HepG2 (cell line): ENCODE results near the gene ZNF189. TPM values are rescaled to one million over a fixed set of nuclear protein-coding genes. Genes with fewer than 3 reads are reported as not detected.

Experiments
- CREB1 ChIP-seq, 2 experiments: fragments of 450-650 bp in 1 of 2; IDR thresholded peaks; 2 replicates each; pipeline ENCODE4 v1.6.1; 2016 to 2017; ENCODE audit warnings: control low read depth in 1 of 2, mild to moderate bottlenecking in 1 of 2, missing compliant biosample characterization in 1 of 2, missing genetic modification characterization in 1 of 2
- EHMT2 ChIP-seq: fragments of 200-600 bp; sonication (generic); IDR thresholded peaks from 2 replicates; pipeline ENCODE4 v1.7.0; 2017; ENCODE audit warnings: antibody characterized with exemption, low read depth, low read length, borderline replicate concordance
- FOXK1 ChIP-seq: sonication (generic); formaldehyde crosslinking; IDR thresholded peaks from 2 replicates; pipeline ENCODE4 v1.4.0; 2020; ENCODE audit warnings: low read depth, missing genetic modification reagents, borderline replicate concordance
- FOXP1 ChIP-seq, 2 experiments: fragments of 450-650 bp in 1 of 2; IDR thresholded peaks; 2 replicates each; pipeline ENCODE4 v1.6.1; 2017 to 2018; ENCODE audit warnings: antibody characterized with exemption in 1 of 2
- HMG20A ChIP-seq: IDR thresholded peaks from 2 replicates; pipeline ENCODE4 v1.6.1; 2016; ENCODE audit warnings: borderline replicate concordance
- HNF4G ChIP-seq, 2 experiments: sonication (generic) in 1 of 2; formaldehyde crosslinking in 1 of 2; IDR thresholded peaks; 2 replicates each; pipeline versions ENCODE4 v1.4.0 to v1.6.1; 2011 to 2020; ENCODE audit warnings: borderline replicate concordance in 2 of 2, low read depth in 2 of 2, mild to moderate bottlenecking in 2 of 2, low read length in 1 of 2, missing genetic modification reagents in 1 of 2, moderate library complexity in 1 of 2
- HOXA3 ChIP-seq: sonication (generic); formaldehyde crosslinking; IDR thresholded peaks from 2 replicates; pipeline ENCODE4 v1.5.0; 2020; ENCODE audit warnings: missing genetic modification reagents
- KAT8 ChIP-seq: IDR thresholded peaks from 2 replicates; pipeline ENCODE4 v1.6.1; 2016; ENCODE audit warnings: missing genetic modification reagents, missing compliant biosample characterization
- MTF1 ChIP-seq: sonication (generic); formaldehyde crosslinking; IDR thresholded peaks from 2 replicates; pipeline ENCODE4 v1.5.0; 2020; ENCODE audit warnings: missing genetic modification reagents
- MXI1 ChIP-seq: IDR thresholded peaks from 3 replicates; pipeline ENCODE4 v1.6.1; 2012; ENCODE audit warnings: low read depth, low read length, inconsistent platforms, borderline replicate concordance
- NFIC ChIP-seq: IDR thresholded peaks from 2 replicates; pipeline ENCODE4 v1.6.1; 2012; ENCODE audit warnings: mild to moderate bottlenecking, low read length, inconsistent platforms
- NKX3-1 ChIP-seq: sonication (generic); formaldehyde crosslinking; IDR thresholded peaks from 2 replicates; pipeline ENCODE4 v1.5.0; 2020; ENCODE audit warnings: missing genetic modification reagents
- POGZ ChIP-seq: sonication (generic); formaldehyde crosslinking; IDR thresholded peaks from 2 replicates; pipeline ENCODE4 v1.4.0; 2020; ENCODE audit warnings: mild to moderate bottlenecking, missing genetic modification reagents
- RCOR2 ChIP-seq: IDR thresholded peaks from 2 replicates; pipeline ENCODE4 v1.6.1; 2016; ENCODE audit warnings: missing biosample characterization, missing genetic modification reagents
- SOX13 ChIP-seq, 3 experiments: fragments of 450-650 bp in 1 of 3; sonication (generic) in 1 of 3; formaldehyde crosslinking in 1 of 3; IDR thresholded peaks in 2 of 3; conservative IDR thresholded peaks in 1 of 3; 2 replicates each; pipeline versions ENCODE4 v1.5.0 to v1.6.1; 2016 to 2020; ENCODE audit warnings: antibody characterized with exemption in 1 of 3, mild to moderate bottlenecking in 1 of 3, missing compliant biosample characterization in 1 of 3, missing genetic modification reagents in 1 of 3, moderate library complexity in 1 of 3
- SOX5 ChIP-seq: IDR thresholded peaks from 2 replicates; pipeline ENCODE4 v1.6.1; 2016; ENCODE audit warnings: borderline replicate concordance
- SOX6 ChIP-seq, 2 experiments: fragments of 450-650 bp in 1 of 2; sonication (generic) in 1 of 2; formaldehyde crosslinking in 1 of 2; IDR thresholded peaks; 2 replicates each; pipeline versions ENCODE4 v1.4.0 to v1.6.1; 2017 to 2020; ENCODE audit warnings: antibody characterized with exemption in 1 of 2, mild to moderate bottlenecking in 1 of 2, missing genetic modification reagents in 1 of 2
- TARDBP ChIP-seq: sonication (generic); formaldehyde crosslinking; IDR thresholded peaks from 2 replicates; pipeline ENCODE4 v1.8.0; 2022; ENCODE audit warnings: mild to moderate bottlenecking, missing genetic modification reagents
- ZBTB42 ChIP-seq: sonication (generic); formaldehyde crosslinking; IDR thresholded peaks from 2 replicates; pipeline ENCODE4 v1.5.0; 2020; ENCODE audit warnings: mild to moderate bottlenecking, missing genetic modification reagents
- ZGPAT ChIP-seq: IDR thresholded peaks from 2 replicates; pipeline ENCODE4 v1.6.1; 2016; ENCODE audit warnings: mild to moderate bottlenecking
- ZIK1 ChIP-seq: sonication (generic); formaldehyde crosslinking; IDR thresholded peaks from 2 replicates; pipeline ENCODE4 v1.5.0; 2020; ENCODE audit warnings: mild to moderate bottlenecking, low read depth, missing genetic modification reagents, borderline replicate concordance
- ZMYM4 ChIP-seq: sonication (generic); formaldehyde crosslinking; IDR thresholded peaks from 2 replicates; pipeline ENCODE4 v1.8.1; 2023; ENCODE audit warnings: mild to moderate bottlenecking, missing genetic modification reagents
- ZNF44 ChIP-seq: sonication (generic); formaldehyde crosslinking; IDR thresholded peaks from 2 replicates; pipeline ENCODE4 v1.5.1; 2020; ENCODE audit warnings: mild to moderate bottlenecking, missing genetic modification reagents
- ZNF562 ChIP-seq: sonication (generic); formaldehyde crosslinking; IDR thresholded peaks from 2 replicates; pipeline ENCODE4 v1.8.0; 2022; ENCODE audit warnings: missing genetic modification reagents, borderline replicate concordance
- ZNF614 ChIP-seq: IDR thresholded peaks from 2 replicates; pipeline ENCODE4 v1.6.1; 2018; ENCODE audit warnings: missing biosample characterization, missing genetic modification reagents, inconsistent platforms, borderline replicate concordance
- ZNF644 ChIP-seq: IDR thresholded peaks from 2 replicates; pipeline ENCODE4 v1.6.1; 2016; ENCODE audit warnings: low read depth
- polyA plus RNA-seq, 8 experiments: library from polyadenylated mRNA; depleted of rRNA in 3 of 8; stranded (reverse) in 7 of 8; unstranded in 1 of 8; fragments of >200 nt; fragmentation: Illumina TruSeq in 4 of 8; extraction: Trizol in 4 of 8; gene quantifications; 2 replicates each; pipeline versions ENCODE4 v1.2.1 to v1.2.3, GENCODE V29; 2011 to 2016; ENCODE audit warnings: low read depth in 4 of 8, missing spikeins in 1 of 8, mixed read lengths in 1 of 8; ENCODE audit not compliant: insufficient read depth in 1 of 8
- total RNA-seq, 5 experiments: library from RNA; depleted of rRNA; stranded (reverse); fragments of >200 nt; fragmentation: Illumina TruSeq; extraction: Trizol; gene quantifications; 2 replicates each; pipeline ENCODE4 v1.2.3, GENCODE V29; 2016; ENCODE audit warnings: low read depth in 1 of 5

ZNF189 gene
- total and polyA plus RNA-seq, 2 of the 13 experiments (the other 11 are each of a cell fraction or from before 2014, with no cell fraction given), result 8.4 to 50.0 TPM

GRCh38 chr9:101359679-101360078 is 39.0 kb upstream of the ZNF189 start (continued):
- TF ChIP-seq NKX3-1 (CRISPR knock-in tag), result no peak
- TF ChIP-seq ZMYM4 (CRISPR knock-in tag), result 0 out of 2 replicates have a peak, but pooled peaks have one; percentile 25
- peak; percentile 13; the same call in 1 of the 2 replicates for TF ChIP-seq HMG20A (CRISPR knock-in tag)
- TF ChIP-seq ZNF44 (CRISPR knock-in tag), result no peak
- TF ChIP-seq SOX5 (CRISPR knock-in tag), result peak; percentile 26; the same call in 1 of the 2 replicates
- no peak for TF ChIP-seq CREB1 (IDR thresholded peaks at IDR 0.05)
- TF ChIP-seq CREB1 (CRISPR knock-in tag; IDR thresholded peaks at IDR 0.05), result 0 out of 2 replicates have a peak, but pooled peaks have one; percentile 34
- no peak for TF ChIP-seq MTF1 (CRISPR knock-in tag)
- peak; percentile 74 for TF ChIP-seq EHMT2
- 0 out of 2 replicates have a peak, but pooled peaks have one; percentile 52 for TF ChIP-seq ZNF644
- no peak for TF ChIP-seq SOX13 (IDR thresholded peaks at IDR 0.05)
- TF ChIP-seq SOX13 (CRISPR knock-in tag; conservative IDR thresholded peaks at IDR 0.05 in 1 of 2, IDR thresholded peaks at IDR 0.05 in 1 of 2), result peak in 1 of 2 experiments; percentile 53; a peak in 1 of 4 replicates
- peak; percentile 38; the same call in 1 of the 2 replicates for TF ChIP-seq FOXP1 (IDR thresholded peaks at IDR 0.05)
- peak; percentile 48; the same call in 1 of the 2 replicates for TF ChIP-seq FOXP1 (CRISPR knock-in tag; IDR thresholded peaks at IDR 0.05)
- TF ChIP-seq HOXA3, result no peak
- TF ChIP-seq ZIK1, result no peak
- TF ChIP-seq FOXK1 (CRISPR knock-in tag), result no peak
- TF ChIP-seq RCOR2 (CRISPR knock-in tag), result peak; percentile 17; the same call in 1 of the 2 replicates
- TF ChIP-seq SOX6 (IDR thresholded peaks at IDR 0.05), result no peak
- peak; percentile 31; the same call in 1 of the 2 replicates for TF ChIP-seq SOX6 (CRISPR knock-in tag; IDR thresholded peaks at IDR 0.05)
- TF ChIP-seq MXI1, result no peak
- 0 out of 2 replicates have a peak, but pooled peaks have one; percentile 12 for TF ChIP-seq KAT8 (CRISPR knock-in tag)
- 0 out of 2 replicates have a peak, but pooled peaks have one; percentile 25 for TF ChIP-seq ZNF614 (CRISPR knock-in tag)
- peak; percentile 43; the same call in 1 of the 2 replicates for TF ChIP-seq NFIC
- TF ChIP-seq TARDBP (CRISPR knock-in tag), result no peak
- 0 out of 2 replicates have a peak, but pooled peaks have one; percentile 30 for TF ChIP-seq ZGPAT
- peak; percentile 39; the same call in 1 of the 2 replicates for TF ChIP-seq HNF4G (IDR thresholded peaks at IDR 0.05; ENCODE audit: borderline replicate concordance, low read depth, low read length)
- TF ChIP-seq HNF4G (CRISPR knock-in tag; IDR thresholded peaks at IDR 0.05; ENCODE audit: borderline replicate concordance, low read depth), result no peak
- TF ChIP-seq ZNF562 (CRISPR knock-in tag), result no peak
- peak; percentile 84 for TF ChIP-seq POGZ (CRISPR knock-in tag)
- TF ChIP-seq ZBTB42 (CRISPR knock-in tag), result no peak
